Stimulated activated CD4-positive, alpha-beta T cell treated with anti-CD3 and anti-CD28 coated beads, TNF-alpha, amount 100 ng/mL, for 1 hour (primary cell): ENCODE results near the gene GPC5.
"Not testable (repeated sequence)": the region's sequence is repeated elsewhere in the genome, so short reads cannot be mapped to it uniquely, and the experiment has no call there.

Source experiments
- DNase-seq, 3 donors: peaks; one replicate each; pipeline ENCODE4 v3.0.0-alpha.2; 2020; ENCODE audit warnings: low read depth in 3 of 3, low spot score in 1 of 3

The GPC5 gene

DNA sequence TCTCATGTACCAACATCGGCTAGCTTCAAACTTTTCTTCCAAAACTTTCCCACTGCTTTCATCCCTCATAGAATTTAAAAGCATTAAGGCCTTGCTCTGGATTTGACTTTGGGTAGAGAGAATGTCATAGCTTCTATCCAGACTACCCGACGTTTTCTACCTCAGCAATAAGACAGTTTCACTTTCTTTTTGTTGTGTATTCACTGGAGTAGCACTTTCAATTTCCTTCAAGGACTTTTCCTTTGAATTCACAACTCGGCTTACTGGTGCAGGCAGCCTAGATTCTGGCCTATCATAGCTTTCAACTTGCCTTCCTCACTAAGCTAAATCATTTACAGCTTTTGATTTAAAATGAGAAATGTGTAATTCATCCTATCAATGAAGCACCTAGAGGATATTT, 1407.8 kb downstream of the GPC5 start:
- no peak for DNase-seq

DNA sequence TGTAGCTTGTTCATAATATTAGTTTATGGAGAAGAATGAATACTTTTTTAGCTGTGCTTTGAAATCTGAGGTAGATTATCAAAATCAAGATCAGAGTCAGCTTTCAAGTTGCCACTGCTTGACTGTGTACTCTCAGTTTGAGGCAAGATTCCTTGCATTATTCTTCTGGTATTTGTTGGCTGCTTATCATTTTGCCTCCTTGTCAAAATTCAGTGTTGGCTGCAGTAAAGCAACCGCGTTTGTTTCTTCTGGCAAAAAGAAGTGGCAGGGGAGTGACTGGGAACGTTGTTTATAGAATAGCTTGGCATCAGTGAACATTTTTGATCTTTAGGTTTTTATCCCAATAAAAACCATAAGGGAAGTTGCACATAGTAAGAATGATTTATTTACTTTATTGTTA, 1408.9 kb downstream of the GPC5 start:
- DNase-seq, result no peak

DNA sequence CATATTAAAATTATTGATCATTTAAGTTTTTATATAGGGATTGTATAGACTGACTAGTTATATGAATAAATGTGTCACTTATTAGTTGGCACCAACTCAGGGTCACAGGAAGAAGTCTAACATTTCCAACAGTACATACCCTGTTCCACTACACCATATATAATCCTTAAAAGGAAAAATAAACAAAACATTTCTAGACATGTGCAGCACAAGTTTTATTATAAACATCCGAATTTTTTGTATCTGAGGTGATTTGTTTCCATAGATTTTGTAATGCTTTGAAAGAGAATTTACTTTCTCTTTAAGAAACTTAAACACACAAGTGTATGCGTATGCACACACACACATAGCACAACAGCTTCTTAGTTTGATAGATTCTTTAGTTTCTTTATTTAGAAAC, 1409.5 kb downstream of the GPC5 start:
- DNase-seq, result no peak

DNA sequence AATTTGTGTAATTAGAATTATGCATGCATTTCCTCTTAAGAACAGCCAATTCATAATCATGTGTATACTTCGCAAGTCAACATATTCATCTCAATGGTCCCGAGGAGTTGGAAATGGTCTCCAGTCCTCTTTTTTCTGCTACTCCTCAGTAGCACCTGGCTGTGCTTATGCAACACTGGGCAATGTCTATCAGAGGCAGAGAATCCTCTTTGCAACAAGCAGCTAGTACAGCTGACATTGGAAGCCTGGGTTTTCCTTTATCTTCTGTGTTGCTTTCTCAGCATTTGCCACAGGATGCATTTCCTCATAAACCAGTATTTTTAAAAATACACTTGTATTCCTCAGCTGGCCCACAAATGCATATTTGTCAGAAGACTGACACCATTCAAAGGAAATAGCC, 1422.9 kb downstream of the GPC5 start:
- no peak for DNase-seq

DNA sequence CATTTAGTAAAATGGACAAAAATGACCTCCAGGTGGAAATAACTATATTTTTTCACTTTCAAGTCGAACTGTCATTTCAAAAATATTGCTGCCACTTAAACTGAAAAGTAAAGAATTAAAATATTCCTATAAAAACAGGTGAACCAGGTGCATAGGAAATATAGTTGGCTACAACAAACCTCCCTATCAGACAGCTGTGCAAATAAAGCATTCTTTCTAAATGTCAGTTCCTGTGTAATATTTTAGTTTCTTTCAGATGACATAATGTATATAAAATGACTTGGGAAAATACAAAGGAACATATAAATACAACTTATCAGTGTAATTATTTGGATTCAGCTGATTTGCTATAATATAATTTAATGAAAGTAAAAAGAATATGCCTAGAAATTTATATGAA, 1424.6 kb downstream of the GPC5 start:
- DNase-seq, result no peak

DNA sequence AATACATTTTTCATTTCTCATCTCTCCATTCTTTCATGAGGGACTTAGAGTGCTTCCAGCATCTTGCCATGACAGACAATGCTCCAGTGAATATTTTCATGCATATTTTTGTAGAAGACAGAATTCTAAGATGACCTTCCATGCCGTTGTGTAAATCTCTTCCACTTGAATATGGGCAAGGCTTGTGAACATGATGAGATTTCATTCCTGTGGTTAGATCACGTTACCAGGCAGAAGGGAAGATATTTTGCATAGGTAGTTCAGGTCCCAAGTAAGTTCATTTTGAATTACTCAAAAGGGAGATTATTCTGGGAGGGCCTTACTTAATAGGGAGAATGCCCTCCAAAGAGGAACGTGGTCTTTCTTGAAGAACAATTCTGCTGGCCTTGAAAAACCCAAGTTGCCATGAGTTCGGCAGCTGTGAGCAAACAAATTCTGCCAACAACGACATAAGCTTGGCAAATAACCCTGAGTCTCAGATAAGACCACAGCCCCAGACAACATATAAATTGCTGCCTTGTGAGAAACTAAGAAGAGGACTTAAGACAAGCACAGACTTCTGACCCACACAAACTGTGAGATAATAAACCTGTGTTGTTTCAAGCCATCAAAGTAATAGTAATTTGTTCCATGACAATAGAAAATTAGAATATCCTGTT, 1427.6 kb downstream of the GPC5 start:
- DNase-seq, result no peak

DNA sequence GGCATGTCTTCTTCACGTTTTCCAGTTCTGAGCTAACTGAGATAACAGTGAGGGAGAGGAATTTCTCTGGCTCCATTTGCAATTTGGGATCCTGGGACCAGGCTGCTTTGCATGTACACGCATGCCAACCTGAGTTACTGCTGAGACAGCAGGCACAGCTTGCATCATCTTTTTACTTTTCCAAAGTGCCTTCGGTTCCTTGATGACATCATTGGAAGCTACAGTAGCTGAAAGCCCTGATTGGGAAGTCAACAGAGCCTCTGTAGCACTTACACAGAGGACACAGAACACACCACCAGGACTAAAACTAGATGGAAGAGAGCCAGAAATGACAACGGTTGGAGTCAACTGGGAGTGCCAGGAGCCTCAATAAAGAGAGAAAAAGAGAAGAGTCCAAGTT, 1429.1 kb downstream of the GPC5 start:
- DNase-seq, result no peak

DNA sequence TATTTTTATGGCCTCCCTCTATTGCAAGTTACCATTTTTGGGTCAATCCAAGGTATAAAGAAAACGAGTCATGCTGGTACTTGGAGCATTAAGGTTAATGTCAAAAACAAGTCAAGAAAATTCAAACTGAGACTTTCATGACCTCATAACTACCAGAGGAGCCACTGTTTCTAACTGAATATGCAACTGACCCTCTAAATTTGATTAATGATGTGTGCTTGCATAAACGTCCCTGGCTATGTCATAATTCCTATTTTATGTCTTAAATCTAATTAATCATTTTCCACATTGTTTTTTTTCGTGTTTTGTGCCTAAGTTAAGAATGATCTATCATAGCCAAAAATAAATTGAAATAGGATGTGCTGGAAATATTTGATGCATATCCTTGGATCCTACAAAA, 1431.5 kb downstream of the GPC5 start:
- DNase-seq, result no peak

DNA sequence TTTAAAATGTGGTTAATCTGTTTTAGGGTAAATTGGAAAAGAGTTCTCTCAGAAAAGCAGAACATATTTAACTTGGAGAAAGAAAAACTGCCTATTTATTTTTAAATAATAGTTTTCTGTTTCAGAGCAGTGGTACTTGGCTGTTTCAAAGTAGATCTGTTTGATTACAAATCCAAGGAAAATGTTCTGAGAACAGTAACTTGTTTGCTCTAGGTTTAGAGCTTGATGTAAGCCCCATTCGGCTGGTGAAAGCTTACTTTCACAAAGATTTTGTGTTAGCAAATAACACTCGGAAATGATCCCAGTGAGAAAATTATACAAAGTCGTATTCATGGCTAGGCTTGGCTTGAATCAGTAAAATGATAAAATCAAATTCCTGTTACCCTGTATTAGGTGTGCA, 1432.4 kb downstream of the GPC5 start:
- no peak for DNase-seq

DNA sequence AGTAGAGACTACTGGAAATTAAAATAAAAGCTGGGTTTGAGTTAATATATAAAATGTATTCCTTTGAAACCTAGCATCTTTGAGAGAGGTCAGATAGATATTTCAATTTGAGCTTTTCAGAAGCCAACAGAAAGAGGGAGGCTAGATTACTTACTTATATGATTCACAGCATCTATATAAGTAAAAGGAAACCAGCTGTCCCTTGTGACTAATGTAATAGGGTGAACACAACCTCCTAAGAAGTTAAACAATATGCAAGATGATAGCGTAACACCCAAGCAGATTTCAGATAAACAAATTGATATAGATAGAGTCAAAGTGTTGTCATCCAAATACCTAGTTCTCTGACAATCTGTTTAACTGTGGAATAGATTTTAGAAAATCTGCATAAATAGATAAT, 1434.7 kb downstream of the GPC5 start:
- DNase-seq, result no peak

DNA sequence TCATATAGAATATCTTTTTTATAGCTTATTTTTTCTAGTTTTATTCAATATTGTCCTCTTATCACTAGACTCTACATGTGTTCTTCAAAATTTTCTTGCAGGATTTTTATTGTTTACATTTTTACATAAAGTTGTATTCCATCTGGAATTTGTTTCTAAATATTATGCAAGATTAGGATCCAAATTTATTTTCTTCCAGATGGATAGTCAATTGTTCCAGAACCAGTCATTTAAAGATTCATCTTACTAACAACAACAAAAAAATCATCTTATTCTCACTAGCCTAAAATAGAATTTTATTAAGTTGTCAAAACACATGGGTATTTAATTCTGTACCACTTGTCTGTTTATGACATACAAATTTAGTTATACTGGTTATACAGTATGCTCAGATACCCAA, 1437.8 kb downstream of the GPC5 start:
- DNase-seq, result no peak

DNA sequence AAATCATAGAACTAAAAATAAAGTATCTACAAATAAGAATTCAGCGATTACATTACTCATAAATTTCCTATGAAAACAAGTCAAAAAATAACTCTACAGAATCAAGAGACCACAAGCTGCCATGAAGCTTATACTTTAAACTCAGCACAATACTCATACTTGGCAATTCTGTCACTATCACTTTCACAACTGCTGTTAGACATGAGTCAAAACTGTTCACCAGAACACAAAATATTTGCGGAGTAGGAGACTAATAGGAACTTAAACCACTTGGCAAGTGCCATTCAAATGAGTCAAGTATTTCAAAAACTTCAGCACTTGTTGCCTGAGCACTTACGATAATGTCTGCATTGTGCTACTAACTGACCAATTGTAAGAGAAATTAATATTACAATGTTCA, 1440.4 kb downstream of the GPC5 start:
- no peak for DNase-seq

DNA sequence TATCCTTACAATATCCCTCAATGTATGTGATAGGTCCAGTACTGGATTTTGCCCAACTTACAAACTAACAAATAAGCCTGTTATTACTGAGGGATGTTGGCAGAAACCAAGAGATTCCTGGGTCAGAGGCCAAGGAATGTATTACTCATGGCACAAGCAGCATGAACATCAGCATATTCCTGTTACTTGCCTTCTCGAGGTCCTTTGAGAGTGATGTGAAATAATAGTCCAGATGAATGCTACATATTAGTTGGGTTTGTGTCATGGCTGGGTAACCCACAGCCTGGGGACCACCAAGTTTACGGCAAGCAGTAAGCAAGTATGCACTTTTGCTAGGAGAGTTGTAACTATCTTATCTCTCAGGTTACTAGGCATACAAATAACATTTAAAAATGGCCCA, 1443.7 kb downstream of the GPC5 start:
- no peak for DNase-seq

DNA sequence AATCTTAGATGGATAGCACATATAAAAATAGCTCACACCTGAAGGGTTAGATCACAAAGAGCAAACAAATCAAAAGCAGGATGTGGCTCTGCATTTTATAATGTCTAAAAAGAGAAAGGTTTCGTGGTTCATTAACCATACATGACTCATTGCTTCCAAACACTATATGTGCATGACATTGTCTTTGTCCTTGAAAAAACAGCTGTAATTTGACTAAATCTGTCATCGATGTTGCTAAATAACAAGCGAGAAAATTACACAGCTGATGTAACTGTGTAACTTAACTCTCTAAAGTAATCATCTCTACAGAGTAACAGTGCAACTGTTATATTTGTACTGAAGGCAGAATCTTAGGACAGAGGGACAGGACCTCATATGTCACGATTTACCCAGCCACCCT, 1445.1 kb downstream of the GPC5 start:
- no peak for DNase-seq

DNA sequence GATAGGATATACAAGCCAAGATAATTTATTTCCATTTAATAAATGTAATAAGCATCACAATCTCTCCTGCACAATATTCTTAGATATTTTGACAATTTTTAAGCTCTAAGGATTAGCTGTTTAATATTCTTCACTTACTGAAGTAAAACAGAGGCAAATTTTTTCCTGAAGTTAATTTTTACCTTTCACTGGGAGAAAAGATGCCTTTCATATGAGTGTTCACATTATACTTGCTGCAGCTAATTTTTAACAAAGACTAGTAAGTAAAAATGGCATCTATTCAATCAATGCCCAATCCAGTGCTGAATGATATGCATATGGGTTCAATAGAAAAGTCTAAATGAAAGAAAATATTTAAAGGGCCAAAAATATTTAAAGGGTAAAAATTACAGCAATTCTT, 1451.0 kb downstream of the GPC5 start:
- no peak for DNase-seq

DNA sequence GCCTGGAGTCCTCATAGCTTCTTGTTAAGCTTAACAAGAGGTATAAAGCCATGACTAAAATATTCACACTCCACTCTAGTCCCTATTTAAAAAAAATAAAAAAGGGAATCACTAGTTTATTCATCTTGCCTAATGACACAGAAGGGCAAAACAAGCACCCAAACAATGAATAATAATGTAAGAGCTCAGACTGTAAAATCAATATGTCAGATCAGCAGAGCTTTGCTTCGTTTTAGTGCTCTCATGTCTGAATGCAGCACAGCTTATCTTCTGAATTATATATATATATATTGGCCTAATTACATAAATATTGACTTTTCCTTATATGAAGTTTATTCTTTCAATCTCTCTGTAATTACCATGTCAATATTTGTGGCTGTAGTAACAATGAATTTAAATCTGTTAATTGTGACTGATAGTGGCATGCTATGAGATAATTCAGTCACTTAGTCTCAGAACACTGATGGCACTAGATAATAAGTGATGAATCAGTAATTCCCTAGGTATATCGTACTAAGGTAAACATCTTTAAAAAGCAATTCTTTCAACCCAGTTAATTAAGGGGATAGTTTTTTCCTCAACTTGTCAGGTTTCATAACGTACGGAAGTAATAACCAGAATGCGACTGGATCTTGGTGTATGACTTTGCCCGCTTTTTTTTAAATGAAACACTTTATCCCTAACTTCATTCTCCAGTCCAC, 1466.3 kb downstream of the GPC5 start:
- DNase-seq, result no peak

DNA sequence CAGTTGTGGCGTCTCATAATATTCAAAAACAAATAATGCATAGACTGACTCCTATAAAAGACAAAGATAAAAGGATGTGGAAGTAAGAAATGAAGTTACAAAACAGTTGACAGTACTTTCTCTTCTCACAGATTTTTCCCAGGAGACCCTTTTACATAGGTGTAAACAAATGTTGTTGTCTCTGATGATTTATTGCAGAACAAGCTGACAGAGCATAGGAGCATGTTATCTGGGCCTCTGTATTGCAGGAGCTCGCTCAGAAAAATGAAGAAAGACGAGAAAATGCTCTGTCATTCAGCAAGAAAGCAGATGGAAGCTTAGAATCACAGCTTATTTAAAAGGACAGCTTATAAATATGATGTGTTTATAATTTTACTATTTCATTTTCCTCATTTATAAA, 1474.6 kb downstream of the GPC5 start:
- DNase-seq, result no peak

DNA sequence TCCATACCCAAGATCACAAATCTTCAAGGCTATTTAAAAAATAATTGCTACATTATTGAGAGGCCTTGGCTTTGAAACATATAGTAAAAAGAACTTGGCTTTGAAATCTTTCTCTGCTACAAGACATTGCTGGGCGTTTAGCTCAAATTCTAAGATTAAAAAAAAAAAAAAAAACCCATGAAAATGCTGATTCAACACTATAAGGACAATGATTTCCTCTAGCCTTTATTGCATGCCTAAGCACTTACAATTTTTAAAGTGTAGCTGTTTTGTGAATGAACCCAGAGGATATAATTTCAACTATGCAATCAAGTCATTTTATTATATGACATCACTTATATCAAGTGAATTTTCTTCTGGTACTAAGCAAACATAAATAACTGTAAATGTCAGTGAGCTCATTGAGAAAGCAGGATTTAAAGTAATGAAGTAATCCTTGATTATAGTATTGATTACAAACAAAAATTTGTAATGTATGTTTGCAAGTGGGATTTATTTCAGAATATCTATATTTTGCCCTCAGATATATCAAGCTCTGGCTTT, 1488.2 kb downstream of the GPC5 start:
- DNase-seq, result no peak

DNA sequence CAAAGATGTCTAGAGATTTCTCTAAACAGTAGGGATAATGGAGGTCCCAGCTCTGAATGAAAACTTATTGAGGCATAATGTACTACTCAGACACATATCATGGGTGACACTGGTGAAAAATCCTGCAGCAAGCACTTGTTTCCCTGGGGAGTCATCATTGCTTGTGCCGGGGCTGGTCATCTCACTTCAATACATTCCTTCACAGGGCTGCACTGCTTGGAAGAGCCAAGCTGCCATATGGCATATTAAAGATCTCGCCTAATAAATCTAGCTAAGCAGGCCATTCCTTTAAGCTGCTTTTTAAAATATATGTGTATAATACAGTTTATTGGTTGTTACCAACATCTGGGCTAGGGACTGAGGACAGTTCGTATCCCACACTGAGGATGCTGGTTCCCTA, 1496.0 kb downstream of the GPC5 start:
- DNase-seq, result no peak

DNA sequence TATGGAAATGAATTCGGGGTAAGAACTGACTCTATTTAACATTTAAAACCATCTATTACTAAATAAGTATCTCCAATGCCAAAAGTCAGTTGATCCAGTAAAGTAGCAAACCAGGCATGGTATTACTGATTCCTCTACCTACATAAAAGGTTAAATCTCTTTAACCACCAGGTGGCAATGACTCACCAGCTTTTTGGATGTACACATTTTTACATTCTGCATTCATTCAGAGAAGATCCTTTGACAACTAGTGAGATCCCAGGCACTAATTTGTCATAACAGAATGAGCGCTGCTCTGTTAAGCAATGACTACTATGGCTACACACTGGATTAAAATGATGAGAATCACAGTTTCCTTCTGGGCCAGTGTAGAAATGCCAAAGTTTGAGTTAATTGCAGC, 1498.4 kb downstream of the GPC5 start:
- DNase-seq, result no peak

DNA sequence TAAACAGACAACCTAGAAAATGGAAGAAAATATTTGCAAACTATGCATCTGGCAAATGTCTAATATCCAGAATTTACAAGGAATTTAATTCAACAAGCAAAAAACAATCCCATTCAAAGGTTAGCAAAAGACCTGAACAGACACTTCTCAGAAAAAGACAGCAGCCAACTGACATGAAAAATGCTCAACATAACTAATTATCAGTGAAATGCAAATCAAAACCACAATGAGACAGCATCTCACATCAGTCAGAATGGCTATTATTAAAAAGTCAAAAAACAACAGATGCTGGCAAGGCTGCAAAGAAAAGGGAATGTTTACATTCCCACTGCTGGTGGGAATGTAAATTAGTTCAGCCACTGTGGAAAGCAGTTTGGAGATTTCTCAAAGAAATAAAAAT, 1500.5 kb downstream of the GPC5 start:
- not testable (repeated sequence) for DNase-seq

DNA sequence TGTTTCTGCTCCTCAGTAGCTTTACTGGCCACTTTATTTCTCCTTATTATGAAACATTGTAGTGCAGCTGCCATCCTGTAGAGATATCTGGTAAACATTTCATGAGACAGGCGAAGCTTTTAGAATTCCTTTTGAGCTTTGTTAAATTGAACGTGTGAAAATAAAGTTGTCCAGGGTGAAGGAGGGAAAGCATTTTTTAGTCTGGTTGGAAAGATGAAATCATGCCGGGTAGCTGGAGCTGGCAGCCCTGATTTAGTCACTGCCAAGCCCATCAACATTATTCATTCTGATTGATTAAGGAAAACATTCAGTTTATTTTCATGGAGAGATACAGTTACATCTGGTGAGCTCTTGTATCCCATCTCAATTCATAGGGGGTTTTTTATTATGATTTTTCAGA, 1502.0 kb downstream of the GPC5 start:
- no peak for DNase-seq

DNA sequence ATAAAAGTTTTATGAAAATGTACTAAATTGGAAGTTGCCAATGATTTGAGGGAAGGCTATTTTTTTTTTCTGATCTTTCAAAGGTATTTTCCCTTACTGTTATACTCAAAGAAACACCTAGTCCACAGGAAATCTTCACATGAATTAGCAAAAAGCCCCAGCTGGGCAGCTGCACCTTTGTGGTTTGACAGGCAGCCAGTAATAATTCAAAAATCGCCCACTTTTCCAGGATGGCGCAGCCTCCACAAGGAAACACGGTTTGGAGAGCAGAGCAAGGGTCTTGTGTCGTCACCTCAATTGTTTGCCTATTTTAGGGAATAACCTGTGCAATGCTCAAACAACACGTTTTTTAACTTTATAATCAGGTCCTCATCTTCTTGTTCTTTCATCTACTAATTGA, 1503.3 kb downstream of the GPC5 start:
- DNase-seq, result no peak
